Rectal smooth muscle tissue (tissue), 1 donor: ENCODE measurements around the gene PTGR3.

Source experiments
- H3K27ac ChIP-seq: one replicate; pipeline ENCODE4 v1.7.0; 2013; ENCODE audit warnings: low read depth, low read length, inconsistent platforms
- H3K27me3 ChIP-seq: one replicate; pipeline ENCODE4 v1.7.0; 2013; ENCODE audit warnings: low read length; ENCODE audit not compliant: control insufficient read depth, insufficient read depth
- H3K36me3 ChIP-seq: one replicate; pipeline ENCODE4 v1.7.0; 2013; ENCODE audit warnings: low read length; ENCODE audit not compliant: control insufficient read depth, insufficient read depth
- H3K4me1 ChIP-seq: one replicate; pipeline ENCODE4 v1.7.0; 2013; ENCODE audit warnings: low read length; ENCODE audit not compliant: control insufficient read depth, insufficient read depth
- H3K4me3 ChIP-seq: one replicate; pipeline ENCODE4 v1.7.0; 2013; ENCODE audit warnings: low read length
- H3K9ac ChIP-seq: one replicate; pipeline ENCODE4 v1.7.0; 2013; ENCODE audit warnings: low read length

PTGR3 gene

DNA sequence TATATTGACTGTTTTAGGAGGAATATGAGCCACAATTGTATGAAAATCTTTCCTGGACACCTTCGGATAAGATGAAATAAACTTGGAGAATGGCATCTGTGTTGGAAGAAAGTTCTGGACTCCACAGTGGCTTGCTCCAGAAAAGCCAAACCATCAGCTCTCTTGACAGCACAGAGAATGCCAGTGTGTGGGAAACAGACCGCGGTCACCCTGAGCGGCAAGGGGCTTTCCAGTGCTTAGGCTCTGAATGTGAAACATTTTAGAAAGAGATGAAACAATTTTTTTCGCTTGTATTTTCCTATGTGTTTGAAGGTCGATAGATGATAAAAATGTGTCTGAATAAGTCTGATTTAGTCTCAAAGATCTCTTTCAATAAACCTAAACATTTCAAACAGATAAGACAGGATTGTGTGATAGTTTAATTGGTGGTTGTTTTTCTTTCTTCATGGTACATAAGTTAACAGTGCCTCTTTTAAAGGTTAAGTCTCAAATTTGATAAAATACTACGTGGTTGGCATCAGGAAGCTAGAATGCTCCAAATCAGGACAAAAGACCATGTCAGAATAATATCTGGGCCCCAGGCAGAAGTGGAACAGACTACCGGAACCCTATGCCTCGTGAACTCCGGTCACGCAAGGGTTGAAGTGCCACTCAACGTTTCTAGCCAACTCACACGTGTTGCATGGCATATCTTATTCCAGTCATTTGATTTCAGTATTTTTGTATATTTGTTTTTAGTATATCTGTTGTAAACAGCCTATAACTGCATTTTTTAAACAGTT, 28.9 kb downstream of the PTGR3 start:
- no peaks in the 10 kb centered on the region for H3K27me3 ChIP-seq
- H3K36me3 ChIP-seq: no peaks in the 10 kb centered on the region
- no peak overlapping the region for H3K4me3 ChIP-seq
- H3K4me1 ChIP-seq: no peaks in the 10 kb centered on the region
- H3K9ac ChIP-seq: no peak overlapping the region
- H3K27ac ChIP-seq: no peak overlapping the region

- no peaks in the 10 kb centered on the region for H3K27me3 ChIP-seq
- no peak overlapping the region for H3K4me3 ChIP-seq
- H3K4me1 ChIP-seq: no peaks in the 10 kb centered on the region
- no peaks in the 10 kb centered on the region for H3K36me3 ChIP-seq
- no peak overlapping the region for H3K9ac ChIP-seq
- H3K27ac ChIP-seq: no peak overlapping the region
Observed at GRCh38 chr18:75178376-75178775, 30.6 kb downstream of the PTGR3 start.

DNA sequence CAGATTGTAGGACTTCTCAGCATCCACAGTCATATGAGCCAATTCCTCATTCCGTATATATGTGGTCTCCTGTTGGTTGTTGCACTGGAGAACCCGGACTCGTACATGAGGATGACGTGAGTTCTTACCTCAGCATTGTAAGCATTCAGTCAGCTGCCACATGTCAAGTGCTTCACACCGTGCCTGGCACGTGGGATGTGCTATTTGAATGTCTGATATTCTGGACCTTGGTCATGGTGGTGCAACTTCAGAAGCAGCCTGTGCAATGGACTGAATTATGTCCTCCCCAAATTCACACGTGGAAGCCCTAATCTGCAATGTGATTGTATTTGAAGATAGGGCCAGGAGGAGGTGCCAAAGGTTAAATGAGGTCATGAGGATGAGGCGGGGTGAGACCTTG, 32.1 kb downstream of the PTGR3 start:
- no peak overlapping the region for H3K27ac ChIP-seq
- H3K4me1 ChIP-seq: no peaks in the 10 kb centered on the region
- no peak overlapping the region for H3K9ac ChIP-seq
- no peaks in the 10 kb centered on the region for H3K27me3 ChIP-seq
- no peak overlapping the region for H3K4me3 ChIP-seq
- no peaks in the 10 kb centered on the region for H3K36me3 ChIP-seq

DNA sequence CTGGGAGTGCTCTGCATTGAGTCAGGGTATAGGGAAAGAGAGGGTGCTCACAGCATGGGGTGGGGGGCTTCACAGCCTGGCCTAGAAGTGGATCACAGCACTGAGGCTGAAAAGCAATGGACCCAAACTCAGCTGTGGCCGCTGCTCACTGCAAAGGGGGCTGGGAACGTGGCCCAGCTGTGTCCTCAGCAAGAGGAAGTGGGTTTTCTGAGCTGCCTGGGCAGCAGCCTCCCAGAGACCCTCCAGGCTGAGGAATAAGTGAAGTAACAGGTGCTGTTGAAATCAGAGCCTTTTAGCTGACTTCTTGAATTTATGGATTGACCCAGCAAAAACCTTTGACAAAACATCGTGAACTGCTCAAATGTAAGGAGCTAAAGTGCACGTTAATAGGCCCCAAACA, 35.2 kb downstream of the PTGR3 start:
- Histone ChIP-seq H3K4me1 (no peaks in the 10 kb centered on the region), H3K27ac (no peak overlapping the region), H3K36me3 (no peaks in the 10 kb centered on the region), H3K4me3 (no peak overlapping the region), H3K9ac (no peak overlapping the region), H3K27me3 (no peaks in the 10 kb centered on the region)

DNA sequence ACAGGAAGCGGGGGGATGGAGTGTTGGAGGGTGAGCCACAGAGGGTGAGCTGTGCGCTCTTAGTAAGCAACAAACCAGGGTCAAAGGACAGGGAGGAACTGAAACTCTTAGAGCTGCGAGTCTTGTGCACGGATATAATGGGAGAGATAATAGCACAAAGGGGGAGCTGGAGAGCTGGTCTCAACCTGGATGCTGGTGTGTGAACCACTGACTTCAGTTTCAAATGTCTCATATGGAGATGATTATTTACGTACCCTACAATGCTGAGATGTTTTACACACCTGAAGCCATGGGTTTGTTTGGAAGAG, 35.9 kb downstream of the PTGR3 start:
- Histone ChIP-seq H3K27ac (no peak overlapping the region), H3K4me1 (no peaks in the 10 kb centered on the region), H3K9ac (no peak overlapping the region), H3K36me3 (no peaks in the 10 kb centered on the region), H3K4me3 (no peak overlapping the region), H3K27me3 (no peaks in the 10 kb centered on the region)

DNA sequence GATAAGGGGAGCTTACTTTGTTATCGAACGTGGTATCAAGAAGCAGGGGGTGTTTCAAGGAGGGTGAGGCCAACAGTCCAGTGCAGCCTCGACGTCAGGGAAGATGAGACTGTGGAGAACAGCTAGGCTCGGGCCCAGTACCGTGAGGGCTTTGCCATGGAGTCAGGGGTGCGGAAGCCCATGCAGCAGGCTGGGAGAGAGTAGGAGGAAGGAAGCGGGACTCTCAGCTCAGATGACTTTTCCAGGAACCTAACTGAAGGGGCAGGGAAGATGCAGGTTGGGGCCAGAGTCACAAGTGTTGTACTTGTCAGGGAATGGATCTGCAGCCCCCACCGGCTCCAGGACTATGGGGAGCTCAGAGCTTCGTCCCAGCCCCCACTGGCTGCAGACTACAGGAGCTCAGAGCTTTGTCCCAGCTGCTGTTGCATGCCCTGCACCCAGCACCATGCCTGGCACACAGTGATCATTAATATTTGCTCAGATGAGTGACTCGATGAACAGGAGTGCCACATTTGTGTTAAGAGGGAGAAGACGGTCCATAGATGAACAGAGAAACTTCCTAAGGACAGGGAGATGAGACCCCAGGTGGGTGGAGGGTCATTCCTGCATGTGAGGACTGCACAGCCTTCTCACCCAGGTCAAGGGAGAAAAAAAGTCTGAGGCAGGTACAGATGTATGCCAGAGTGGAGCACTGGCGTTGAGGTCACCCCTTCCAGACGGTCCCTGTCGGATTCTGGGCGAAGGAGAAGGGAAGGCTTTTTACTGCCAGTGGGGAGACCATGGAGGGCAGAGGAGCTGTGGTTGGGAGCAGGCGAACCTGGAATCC, 36.4 kb downstream of the PTGR3 start:
- Histone ChIP-seq H3K27ac (no peak overlapping the region), H3K4me1 (no peaks in the 10 kb centered on the region), H3K36me3 (no peaks in the 10 kb centered on the region), H3K9ac (no peak overlapping the region), H3K27me3 (no peaks in the 10 kb centered on the region), H3K4me3 (no peak overlapping the region)

DNA sequence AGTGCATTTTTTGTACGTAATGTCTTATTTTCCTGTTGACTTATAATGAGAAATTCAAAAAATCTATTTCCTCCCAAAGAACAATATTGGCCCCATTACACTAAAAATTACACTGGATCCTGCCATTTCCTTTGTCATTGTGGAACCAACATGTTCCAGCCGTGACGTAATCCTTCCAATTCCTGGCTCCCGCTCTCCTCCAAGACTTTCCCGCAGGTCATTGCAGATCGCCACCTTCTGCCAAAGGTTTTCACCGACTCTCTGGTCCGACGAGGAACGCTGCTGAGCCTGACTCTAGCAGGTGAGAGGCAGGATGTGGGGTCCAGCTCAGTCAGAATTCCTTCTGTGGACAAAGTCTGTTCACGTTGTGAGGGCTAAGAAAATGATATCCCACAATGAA, 38.0 kb downstream of the PTGR3 start:
- Histone ChIP-seq H3K9ac (no peak overlapping the region), H3K36me3 (no peaks in the 10 kb centered on the region), H3K27ac (no peak overlapping the region), H3K4me1 (no peaks in the 10 kb centered on the region), H3K4me3 (no peak overlapping the region), H3K27me3 (no peaks in the 10 kb centered on the region)

- H3K9ac ChIP-seq: no peak overlapping the region
- no peak overlapping the region for H3K27ac ChIP-seq
- no peak overlapping the region for H3K4me3 ChIP-seq
- no peaks in the 10 kb centered on the region for H3K4me1 ChIP-seq
- no peaks in the 10 kb centered on the region for H3K36me3 ChIP-seq
- no peaks in the 10 kb centered on the region for H3K27me3 ChIP-seq
Observed at GRCh38 chr18:75170022-75170789, 38.7 kb downstream of the PTGR3 start.

GRCh38 chr18:75169411-75169810, 39.5 kb downstream of the PTGR3 start:
- Histone ChIP-seq H3K27ac (no peak overlapping the region), H3K4me1 (no peaks in the 10 kb centered on the region), H3K4me3 (no peak overlapping the region), H3K9ac (no peak overlapping the region), H3K27me3 (no peaks in the 10 kb centered on the region), H3K36me3 (no peaks in the 10 kb centered on the region)

GRCh38 chr18:75168619-75169018, 40.3 kb downstream of the PTGR3 start:
- H3K9ac ChIP-seq: no peak overlapping the region
- H3K4me1 ChIP-seq: no peaks in the 10 kb centered on the region
- no peaks in the 10 kb centered on the region for H3K27me3 ChIP-seq
- no peak overlapping the region for H3K4me3 ChIP-seq
- H3K36me3 ChIP-seq: no peaks in the 10 kb centered on the region
- peak overlapping the region; percentile 85 for H3K27ac ChIP-seq

GRCh38 chr18:75167759-75168618, 41.0 kb downstream of the PTGR3 start:
- H3K4me1 ChIP-seq: no peaks in the 10 kb centered on the region
- peak overlapping the region; percentile 54 for H3K4me3 ChIP-seq
- peak overlapping the region; percentile 85 for H3K27ac ChIP-seq
- H3K36me3 ChIP-seq: no peaks in the 10 kb centered on the region
- H3K27me3 ChIP-seq: no peaks in the 10 kb centered on the region
- H3K9ac ChIP-seq: peak overlapping the region; percentile 39

GRCh38 chr18:75167137-75167536, 41.8 kb downstream of the PTGR3 start:
- Histone ChIP-seq H3K4me3 (no peak overlapping the region), H3K27ac (no peak overlapping the region)

More at GRCh38 chr18:75167137-75167536, 41.8 kb downstream of the PTGR3 start:
- Histone ChIP-seq H3K27me3 (no peaks in the 10 kb centered on the region), H3K36me3 (no peaks in the 10 kb centered on the region), H3K4me1 (peaks cover 2% of the 10 kb centered on the region), H3K9ac (no peak overlapping the region)
